ENCODE data around the gene CDK8.
A peak's percentile ranks its signal among the peaks of the same experiment; 100 is the strongest.
"Not testable (repeated sequence)": the region's sequence is repeated elsewhere in the genome, so short reads cannot be mapped to it uniquely, and the experiment has no call there.

CDK8 gene

DNA sequence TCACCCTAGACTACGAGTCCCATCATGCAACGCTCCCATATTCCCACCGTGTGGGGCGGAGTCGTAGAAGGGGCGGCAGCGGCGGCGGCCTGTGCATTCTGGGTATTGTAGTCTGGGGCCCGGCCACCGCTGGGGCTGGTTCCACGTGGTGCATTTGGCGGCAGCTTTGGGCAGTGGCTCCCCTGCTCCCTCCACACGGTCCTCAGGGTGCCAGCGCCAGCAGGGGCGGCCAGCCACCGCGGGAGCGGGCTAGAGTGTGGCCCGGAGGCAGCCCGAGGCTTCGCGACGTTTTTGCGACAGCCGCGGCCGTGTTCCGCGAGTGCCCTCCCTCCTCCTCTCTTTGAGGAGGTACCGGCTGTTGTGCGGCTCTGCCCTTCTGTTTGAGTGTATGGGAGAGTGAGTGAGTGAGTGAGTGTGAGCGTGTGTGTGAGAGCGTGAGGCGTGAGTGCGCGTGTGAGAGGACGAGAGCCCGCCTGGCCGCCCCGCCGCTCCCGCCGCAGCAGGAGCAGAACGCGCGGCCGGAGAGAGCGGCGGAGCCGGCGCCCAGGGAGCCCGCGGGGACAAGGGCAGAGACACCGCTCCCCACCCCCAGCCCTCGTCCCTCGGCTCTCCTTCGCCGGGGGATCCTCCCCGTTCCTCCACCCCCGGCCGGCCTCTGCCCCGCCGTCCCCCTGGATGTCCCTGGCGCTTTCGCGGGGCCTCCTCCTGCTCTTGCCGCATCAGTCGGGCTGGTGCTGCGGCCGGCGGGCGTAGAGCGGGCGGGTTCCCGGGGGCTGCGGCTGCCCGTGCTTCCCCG lies at the start of gene CDK8:
CDK8 (plus strand) TSS at position 343 of the 796 bp plus-strand sequence. CDS start 513 bp downstream, outside the sequence.
- DNase-seq (ENCODE audit: low read depth) = peak; percentile 76

- DNase-seq (ENCODE audit: low read depth) = no peak
Observed at GRCh38 chr13:26208287-26208686, 45.6 kb upstream of the CDK8 start.

DNA sequence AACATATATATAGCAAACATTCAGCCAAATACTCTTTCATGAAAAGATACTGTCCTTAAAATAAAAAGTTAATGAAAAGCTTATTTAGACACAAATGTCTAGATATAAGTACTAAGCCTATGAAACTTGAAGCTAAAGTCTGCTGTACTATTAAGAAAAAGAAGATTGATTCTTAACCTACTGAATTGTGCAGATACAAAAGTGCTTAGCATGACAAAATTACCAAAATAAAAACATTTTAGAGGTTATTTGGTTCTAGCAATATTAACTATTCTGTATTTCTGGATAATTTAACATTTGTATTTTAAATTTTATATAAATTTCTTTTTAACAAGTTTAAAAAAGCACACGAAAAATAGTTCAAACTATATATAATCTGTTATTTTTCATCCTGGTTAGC lies 40.6 kb upstream of the CDK8 start:
- no peak for DNase-seq (ENCODE audit: low read depth)

DNA sequence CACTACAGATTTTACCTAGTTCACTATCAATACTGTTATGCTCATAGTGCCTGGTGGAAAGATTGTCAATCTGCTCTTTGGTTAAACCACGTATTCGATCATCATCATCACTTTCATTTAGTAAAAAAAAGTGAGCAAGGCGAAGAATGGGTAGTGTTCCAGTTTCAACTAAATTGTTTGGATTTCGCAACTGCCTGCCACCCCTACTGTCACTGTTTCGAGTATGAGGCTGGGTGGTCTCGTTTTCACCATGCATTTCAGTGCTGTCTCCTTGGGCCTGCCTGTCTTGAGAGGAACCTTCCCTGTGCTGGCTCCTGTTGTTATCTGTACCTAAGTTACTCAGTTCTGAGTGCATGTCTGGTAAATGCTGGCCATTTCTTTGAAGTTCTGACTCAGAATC lies 39.9 kb upstream of the CDK8 start:
- DNase-seq (ENCODE audit: low read depth) = no peak

DNA sequence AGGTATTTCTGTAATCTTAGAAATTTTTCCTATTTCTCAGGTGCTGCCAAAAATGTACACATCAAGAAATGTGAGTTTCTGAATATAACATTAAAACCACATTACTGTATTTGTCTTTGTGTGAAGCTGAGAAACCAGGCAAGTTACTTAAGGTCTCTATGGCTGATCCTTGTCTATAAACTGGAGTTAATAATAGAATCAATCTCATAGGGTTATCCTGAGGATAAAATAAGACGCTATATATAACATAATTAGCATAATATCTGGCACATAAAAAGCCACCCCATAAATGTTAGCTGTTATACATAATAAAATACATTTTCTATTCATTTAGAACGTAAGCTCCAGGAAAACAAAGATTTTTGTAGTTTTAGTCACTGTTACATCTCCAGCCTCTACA lies 37.9 kb upstream of the CDK8 start:
- no peak for DNase-seq (ENCODE audit: low read depth)

DNA sequence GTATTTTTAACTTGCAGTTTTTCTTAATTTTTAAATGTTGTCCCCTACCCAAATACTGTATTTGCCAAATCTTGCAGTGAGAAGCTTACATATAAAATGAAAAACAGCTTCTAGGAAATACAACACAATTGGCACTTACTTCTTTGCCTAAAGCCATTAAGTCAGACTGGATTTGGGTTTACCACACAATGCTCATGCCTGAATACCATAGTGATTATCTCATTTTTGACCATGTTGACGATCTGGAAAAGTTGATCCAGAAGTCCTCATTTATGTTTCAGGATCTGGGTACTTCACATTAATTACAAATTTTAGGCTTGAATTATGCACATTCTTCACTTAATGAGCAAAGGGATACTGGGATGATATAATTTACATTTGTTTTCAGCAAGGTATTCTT lies 34.2 kb upstream of the CDK8 start:
- peak; percentile 18 for DNase-seq (ENCODE audit: low read depth)

GRCh38 chr13:26220575-26220974 lies 33.4 kb upstream of the CDK8 start:
- no peak for DNase-seq (ENCODE audit: low read depth)

- no peak for DNase-seq (ENCODE audit: low read depth)
Observed at GRCh38 chr13:26221399-26221720, 32.6 kb upstream of the CDK8 start.

GRCh38 chr13:26221721-26222519 lies 32.0 kb upstream of the CDK8 start, which contains the start of gene RNF6:
Gene RNF6, minus strand, starts transcription at chr13:26222314. Its CDS starts 2,665 bp downstream, at chr13:26219649.
- DNase-seq (ENCODE audit: low read depth) = peak; percentile 99

DNA sequence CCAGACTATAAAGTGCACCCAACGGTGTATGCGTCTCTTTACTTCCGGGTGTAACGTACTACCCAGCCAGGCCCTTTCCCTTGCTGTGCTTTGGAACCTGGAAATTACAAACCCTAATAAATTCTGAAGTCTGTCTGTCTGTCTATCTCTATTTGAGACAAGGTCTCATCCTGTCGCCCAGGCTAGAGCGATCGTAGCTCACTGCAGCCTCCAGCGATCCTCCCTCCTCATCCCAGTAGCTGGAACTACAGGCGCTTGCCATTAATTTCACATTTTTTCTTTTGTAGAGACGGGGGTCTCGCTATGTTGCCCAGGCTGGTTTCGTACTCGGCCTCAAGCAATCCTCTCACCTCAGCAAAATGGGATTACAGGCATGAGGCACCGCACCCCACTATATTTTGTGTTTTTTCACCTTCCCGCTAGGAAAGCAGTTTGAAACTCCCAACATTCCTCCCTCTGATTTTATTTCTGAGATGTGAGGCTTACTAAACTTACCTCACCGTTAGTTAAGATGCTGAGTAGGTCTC lies 31.3 kb upstream of the CDK8 start:
- peak; percentile 37 for DNase-seq (ENCODE audit: low read depth)

- no peak for DNase-seq (ENCODE audit: low read depth)
Observed at GRCh38 chr13:26225896-26226617, 27.9 kb upstream of the CDK8 start.

- DNase-seq (ENCODE audit: low read depth) = no peak
Observed at GRCh38 chr13:26227166-26227971, 26.6 kb upstream of the CDK8 start.

DNA sequence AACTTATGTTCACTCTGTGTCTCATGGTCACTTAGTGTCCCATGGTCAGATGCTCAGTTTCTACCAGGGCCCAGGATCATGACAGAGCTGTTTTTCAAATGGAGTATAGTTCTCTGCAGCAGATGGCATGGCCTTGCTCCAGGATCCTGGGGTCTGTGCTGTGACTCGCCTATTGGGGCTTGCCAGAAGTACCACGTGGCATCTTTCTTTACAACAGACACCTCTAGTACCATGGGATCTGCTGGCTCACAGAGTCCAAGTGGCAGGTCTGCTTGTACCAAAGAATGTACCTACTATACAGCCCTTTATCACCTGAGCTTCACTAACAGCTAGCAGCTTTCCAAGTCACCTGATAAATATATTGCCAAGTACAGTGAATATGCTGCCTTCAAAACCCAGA lies 25.8 kb upstream of the CDK8 start:
- DNase-seq (ENCODE audit: low read depth) = no peak

- DNase-seq (ENCODE audit: low read depth) = no peak
Observed at GRCh38 chr13:26229080-26229615, 24.8 kb upstream of the CDK8 start.

GRCh38 chr13:26230703-26231102 lies 23.2 kb upstream of the CDK8 start:
- no peak for DNase-seq (ENCODE audit: low read depth)

GRCh38 chr13:26236296-26236695 lies 17.6 kb upstream of the CDK8 start:
- DNase-seq (ENCODE audit: low read depth) = no peak

GRCh38 chr13:26246154-26246553 lies 7.8 kb upstream of the CDK8 start:
- no peak for DNase-seq (ENCODE audit: low read depth)

DNA sequence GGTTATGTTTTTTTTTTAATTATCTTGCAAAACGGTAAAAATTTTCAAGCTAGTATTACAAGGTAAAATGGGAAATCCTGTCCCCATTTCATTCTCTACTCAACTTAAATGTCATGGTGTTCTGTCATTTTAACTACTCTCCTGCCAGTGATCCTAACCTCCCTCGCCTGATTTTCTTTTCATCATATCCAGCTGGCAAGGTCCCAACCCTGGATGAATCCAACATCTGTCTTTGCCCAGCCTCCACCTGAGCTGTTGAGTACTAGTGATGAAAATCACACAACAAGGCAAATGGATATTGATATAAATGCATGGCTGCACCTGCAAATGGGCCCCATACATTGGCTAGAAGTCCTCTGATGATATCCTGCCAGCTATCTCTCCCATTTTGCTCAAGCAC lies 6.9 kb upstream of the CDK8 start:
- DNase-seq (ENCODE audit: low read depth) = no peak

- DNase-seq (ENCODE audit: low read depth) = no peak
Observed at GRCh38 chr13:26247608-26248007, 6.3 kb upstream of the CDK8 start.

DNA sequence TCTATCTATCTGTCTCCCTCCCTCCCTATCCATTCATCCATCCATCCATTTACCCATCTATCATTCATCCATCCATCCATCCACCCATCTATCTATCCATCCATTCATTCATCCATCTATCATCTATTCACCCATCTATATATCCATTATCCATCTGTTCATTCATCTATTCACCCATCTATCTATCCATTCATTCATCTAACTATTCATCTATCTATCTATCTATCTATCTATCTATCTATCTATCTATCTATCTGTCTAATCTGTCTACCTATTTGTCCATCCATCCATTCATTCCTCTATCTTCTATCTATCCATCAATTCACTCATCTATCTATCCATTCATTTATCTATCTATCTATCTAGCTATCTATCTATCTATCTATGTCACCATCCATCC lies 4.4 kb upstream of the CDK8 start:
- no peak for DNase-seq (ENCODE audit: low read depth)

GRCh38 chr13:26252006-26252405 lies 1.9 kb upstream of the CDK8 start:
- not testable (repeated sequence) for DNase-seq (ENCODE audit: low read depth)
